Mesothelial cell of epicardium (in vitro differentiated cells): ENCODE data around the gene IRF8. TPM values are rescaled to one million over a fixed set of nuclear protein-coding genes. Genes with fewer than 3 reads are reported as not detected.
"Not testable (repeated sequence)": the region's sequence is repeated elsewhere in the genome, so short reads cannot be mapped to it uniquely, and the experiment has no call there.

ENCODE experiments used
- DNase-seq, 2 experiments: peaks; one replicate each; pipeline ENCODE4 v3.0.0; 2021; ENCODE audit warnings: low spot score in 2 of 2; ENCODE audit not compliant: unreplicated experiment in 2 of 2
- H3K27ac Mint-ChIP-seq: 2 replicates; pipeline ENCODE4 v1.8.0; 2021; ENCODE audit warnings: mixed read lengths
- H3K27me3 Mint-ChIP-seq: 2 replicates; pipeline ENCODE4 v1.8.0; 2021; ENCODE audit warnings: low read depth, mixed read lengths
- H3K36me3 Mint-ChIP-seq: 2 replicates; pipeline ENCODE4 v1.8.0; 2021; ENCODE audit warnings: mixed read lengths
- H3K4me1 Mint-ChIP-seq: 2 replicates; pipeline ENCODE4 v1.8.0; 2021; ENCODE audit warnings: mixed read lengths
- H3K4me3 Mint-ChIP-seq: 2 replicates; pipeline ENCODE4 v1.8.0; 2021; ENCODE audit warnings: mild to moderate bottlenecking, moderate library complexity, mixed read lengths
- H3K9me3 Mint-ChIP-seq: 2 replicates; pipeline ENCODE4 v1.8.0; 2021; ENCODE audit warnings: mixed read lengths
- total RNA-seq: library from RNA; stranded (reverse); gene quantifications from 3 replicates; pipeline ENCODE4 v1.2.1, GENCODE V29; 2021
- TF ChIP-seq, protein P1 (sequence below): fragments of 200-600 bp; sonication (generic); IDR thresholded peaks from one replicate; pipeline ENCODE4 v1.5.0; 2021; ENCODE audit warnings: antibody characterized with exemption; ENCODE audit not compliant: unreplicated experiment

Gene IRF8
- total RNA-seq, 1 donor from 2014 or later: 5.8 TPM

DNA sequence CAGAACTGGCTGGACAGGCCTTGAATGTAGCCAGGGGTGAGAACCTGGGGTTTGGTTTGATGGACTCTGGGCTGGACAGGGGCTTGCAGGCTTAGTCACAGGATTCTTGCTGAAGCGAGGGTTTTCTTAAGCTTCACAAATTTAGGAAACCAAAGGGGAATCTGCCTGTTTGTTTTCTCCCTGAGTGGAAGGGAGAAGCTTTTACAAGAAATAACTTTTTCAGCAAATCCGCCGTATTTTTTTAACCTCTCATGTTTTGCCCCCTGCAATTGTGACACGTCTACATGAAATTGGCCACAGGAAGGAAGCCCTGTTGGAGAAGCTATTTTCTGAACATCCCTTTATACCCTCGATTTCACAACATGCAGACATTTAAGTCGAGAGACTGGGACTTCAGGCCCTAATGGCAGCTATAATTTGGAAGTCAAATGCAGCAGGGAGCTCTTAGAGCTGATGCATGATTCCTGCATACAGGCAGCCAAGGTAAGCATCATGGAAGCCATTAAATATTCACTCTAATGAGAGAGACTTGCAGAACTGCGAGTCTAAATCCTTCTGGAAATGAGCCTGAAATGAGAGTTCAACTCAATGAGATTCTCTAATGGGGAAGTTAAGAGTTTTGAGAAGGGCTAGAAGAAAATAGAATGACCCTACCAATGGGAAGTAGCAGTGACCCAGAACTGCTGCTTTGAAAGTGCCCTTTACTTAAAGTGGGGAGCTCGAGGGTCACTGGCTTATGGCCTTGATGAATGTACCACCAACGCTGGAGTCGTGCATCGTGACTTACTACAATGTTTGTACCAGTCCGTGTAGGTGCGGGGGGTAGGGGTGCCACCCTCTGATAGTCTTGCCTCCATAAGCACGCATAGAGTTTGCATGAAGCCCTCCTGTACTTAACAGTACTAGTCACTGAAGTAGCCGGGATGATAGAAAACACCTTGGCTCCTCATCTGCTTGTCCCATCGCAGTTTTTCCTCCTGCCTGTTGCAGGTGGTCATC, 45.1 kb upstream of the IRF8 start:
- peaks cover 10% of the 10 kb centered on the region for H3K27me3 Mint-ChIP-seq
- H3K9me3 Mint-ChIP-seq: no peaks in the 10 kb centered on the region
- H3K36me3 Mint-ChIP-seq: no peaks in the 10 kb centered on the region
- peaks cover 15% of the 10 kb centered on the region for H3K4me1 Mint-ChIP-seq
- no peak overlapping the region for H3K4me3 Mint-ChIP-seq
- TF ChIP-seq, protein P1, sequence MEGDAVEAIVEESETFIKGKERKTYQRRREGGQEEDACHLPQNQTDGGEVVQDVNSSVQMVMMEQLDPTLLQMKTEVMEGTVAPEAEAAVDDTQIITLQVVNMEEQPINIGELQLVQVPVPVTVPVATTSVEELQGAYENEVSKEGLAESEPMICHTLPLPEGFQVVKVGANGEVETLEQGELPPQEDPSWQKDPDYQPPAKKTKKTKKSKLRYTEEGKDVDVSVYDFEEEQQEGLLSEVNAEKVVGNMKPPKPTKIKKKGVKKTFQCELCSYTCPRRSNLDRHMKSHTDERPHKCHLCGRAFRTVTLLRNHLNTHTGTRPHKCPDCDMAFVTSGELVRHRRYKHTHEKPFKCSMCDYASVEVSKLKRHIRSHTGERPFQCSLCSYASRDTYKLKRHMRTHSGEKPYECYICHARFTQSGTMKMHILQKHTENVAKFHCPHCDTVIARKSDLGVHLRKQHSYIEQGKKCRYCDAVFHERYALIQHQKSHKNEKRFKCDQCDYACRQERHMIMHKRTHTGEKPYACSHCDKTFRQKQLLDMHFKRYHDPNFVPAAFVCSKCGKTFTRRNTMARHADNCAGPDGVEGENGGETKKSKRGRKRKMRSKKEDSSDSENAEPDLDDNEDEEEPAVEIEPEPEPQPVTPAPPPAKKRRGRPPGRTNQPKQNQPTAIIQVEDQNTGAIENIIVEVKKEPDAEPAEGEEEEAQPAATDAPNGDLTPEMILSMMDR: no peak
- no peak overlapping the region for H3K27ac Mint-ChIP-seq
- DNase-seq: no peak

DNA sequence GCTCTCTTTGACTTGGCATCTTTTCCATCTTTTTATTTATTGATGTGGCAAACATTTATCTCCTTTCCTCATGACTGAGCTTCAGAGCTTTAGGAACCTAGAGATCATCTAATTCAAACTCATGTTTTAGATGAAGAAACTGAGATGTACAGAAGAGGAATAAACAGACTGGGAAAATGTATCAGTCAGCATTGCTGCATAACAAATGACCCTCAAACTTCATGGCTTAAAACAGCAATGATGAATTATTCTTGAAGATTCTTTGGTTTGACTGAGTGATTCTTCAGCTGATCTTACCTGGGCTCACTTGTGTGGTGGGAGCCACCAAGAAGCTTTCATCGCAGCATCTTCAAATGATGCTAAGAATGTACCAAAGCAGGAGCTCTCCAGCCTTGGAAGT, 44.0 kb upstream of the IRF8 start:
- Mint-ChIP-seq H3K4me1 (peaks cover 15% of the 10 kb centered on the region), H3K4me3 (no peak overlapping the region), H3K27me3 (peaks cover 14% of the 10 kb centered on the region), H3K27ac (no peak overlapping the region), H3K36me3 (no peaks in the 10 kb centered on the region), H3K9me3 (no peaks in the 10 kb centered on the region)
- TF ChIP-seq, protein P1: no peak
- DNase-seq: no peak

DNA sequence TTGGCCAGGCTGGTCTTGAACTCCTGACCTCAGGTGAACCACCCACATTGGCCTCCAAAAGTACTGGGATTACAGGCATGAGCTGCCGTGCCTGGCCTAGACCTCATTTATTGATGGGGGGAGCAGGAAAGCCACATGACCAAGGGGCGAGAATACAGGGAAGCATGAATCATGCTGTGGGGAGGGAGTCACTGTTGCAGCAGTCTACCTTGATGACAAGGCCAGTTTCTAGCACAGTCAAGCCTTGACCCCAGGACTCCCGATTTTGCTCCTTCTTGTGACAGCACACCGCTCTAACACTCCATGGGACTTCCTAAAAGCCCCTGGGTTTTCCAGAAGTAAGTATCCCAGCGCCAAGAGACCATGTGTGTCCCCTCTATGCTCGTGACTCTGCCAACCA, 42.9 kb upstream of the IRF8 start:
- Mint-ChIP-seq H3K36me3 (no peaks in the 10 kb centered on the region), H3K4me1 (peaks cover 9% of the 10 kb centered on the region), H3K4me3 (no peak overlapping the region), H3K9me3 (no peaks in the 10 kb centered on the region), H3K27me3 (peaks cover 14% of the 10 kb centered on the region), H3K27ac (no peak overlapping the region)
- no peak for DNase-seq
- TF ChIP-seq, protein P1: no peak

DNA sequence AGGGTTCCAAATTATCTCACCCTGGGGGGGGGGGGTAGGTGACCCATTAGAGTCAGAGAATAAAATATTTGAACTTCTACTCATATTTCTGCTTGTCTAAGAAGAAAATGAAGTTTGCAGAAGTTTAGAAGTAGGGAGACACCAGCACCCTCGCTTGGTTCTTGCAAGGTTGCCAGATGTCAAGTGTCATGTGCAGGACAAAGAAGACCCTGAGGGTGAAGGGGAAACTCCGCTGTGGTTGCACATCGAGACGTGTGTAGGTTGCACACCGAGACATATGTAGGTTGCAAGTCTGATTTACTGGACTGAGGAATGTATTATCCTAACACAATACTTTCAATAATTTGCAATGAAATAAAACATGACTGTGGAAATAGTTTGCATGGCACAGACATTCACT, 42.4 kb upstream of the IRF8 start:
- no peak for DNase-seq
- H3K27me3 Mint-ChIP-seq: peaks cover 14% of the 10 kb centered on the region

DNA sequence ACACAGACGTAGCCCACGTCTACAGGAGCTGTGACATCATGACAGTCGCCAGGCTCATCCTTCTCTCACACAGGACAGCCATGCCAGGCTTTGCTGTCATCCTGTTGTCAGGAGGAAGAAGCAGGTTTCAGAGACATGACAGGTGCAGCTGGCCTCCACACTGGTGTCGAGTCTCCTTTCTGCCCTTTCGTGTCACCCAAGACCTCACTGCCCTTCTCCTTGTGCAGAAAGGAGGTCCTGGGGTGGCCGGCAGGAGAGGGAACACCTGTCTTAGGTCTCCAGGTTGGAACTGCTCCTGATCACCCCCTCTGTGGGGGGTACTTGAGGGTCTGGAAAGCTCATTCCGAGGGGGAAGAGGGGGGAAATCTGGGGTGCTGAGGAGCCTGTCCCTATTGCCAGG, 41.6 kb upstream of the IRF8 start:
- Mint-ChIP-seq H3K36me3 (no peaks in the 10 kb centered on the region), H3K4me1 (no peaks in the 10 kb centered on the region), H3K27me3 (peaks cover 14% of the 10 kb centered on the region), H3K9me3 (no peaks in the 10 kb centered on the region), H3K4me3 (no peak overlapping the region), H3K27ac (no peak overlapping the region)
- DNase-seq: peak in 1 of 2 experiments; percentile 13
- TF ChIP-seq, protein P1: no peak

More for the DNA sequence above, 42.4 kb upstream of the IRF8 start:
- Mint-ChIP-seq H3K36me3 (no peaks in the 10 kb centered on the region), H3K9me3 (no peaks in the 10 kb centered on the region), H3K4me3 (no peak overlapping the region), H3K4me1 (peaks cover 4% of the 10 kb centered on the region), H3K27ac (no peak overlapping the region)
- TF ChIP-seq, protein P1: no peak

DNA sequence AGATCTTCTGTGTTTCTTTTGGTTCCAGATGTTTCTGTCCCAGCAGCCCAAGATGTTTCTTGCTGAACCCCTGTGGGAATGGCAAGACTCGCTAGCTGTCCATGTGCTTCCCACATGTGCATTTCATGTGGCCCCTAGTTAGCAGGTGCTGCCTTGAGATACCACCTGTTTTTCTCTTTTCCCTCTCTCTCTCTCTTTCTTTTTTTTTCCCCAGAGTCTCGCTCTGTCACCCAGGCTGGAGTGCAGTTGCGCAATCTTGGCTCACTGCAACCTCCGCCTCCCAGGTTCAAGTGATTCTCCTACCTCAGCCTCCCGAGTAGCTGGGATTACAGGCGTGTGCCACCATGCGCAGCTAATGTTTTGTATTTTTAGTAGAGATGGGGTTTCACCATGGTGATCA, 40.4 kb upstream of the IRF8 start:
- not testable (repeated sequence) for H3K36me3 Mint-ChIP-seq, H3K4me1 Mint-ChIP-seq, H3K27ac Mint-ChIP-seq, H3K4me3 Mint-ChIP-seq, H3K9me3 Mint-ChIP-seq
- H3K27me3 Mint-ChIP-seq: peaks cover 14% of the 10 kb centered on the region
- peak in 1 of 2 experiments; percentile 13 for DNase-seq
